ENCODE measurements around the gene DHX35. TPM values are rescaled to one million over a fixed set of nuclear protein-coding genes. Genes with fewer than 3 reads are reported as not detected.

The DHX35 gene
- total RNA-seq, 1 experiment from 2014 or later, result 12.1 TPM

DNA sequence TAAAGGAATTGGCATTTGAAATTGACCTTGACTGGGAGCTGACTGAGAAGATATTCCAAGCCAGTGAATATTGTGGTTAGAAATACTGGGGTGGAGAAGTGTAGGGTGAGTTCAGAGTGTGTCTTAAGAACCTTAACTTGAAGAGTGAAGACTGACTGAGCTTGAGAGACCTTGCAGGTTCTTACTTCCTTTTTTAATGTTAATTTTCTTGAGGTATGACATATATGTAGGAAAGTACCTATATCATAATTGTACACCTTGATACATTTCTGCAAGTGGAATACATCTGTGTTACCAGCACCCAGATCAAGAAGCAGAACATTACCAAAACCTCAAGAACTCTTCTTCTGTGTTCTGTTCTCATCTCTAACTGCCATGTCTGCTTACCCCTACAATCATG, 11.0 kb downstream of the DHX35 start:
- no peak overlapping the region for H2AFZ ChIP-seq
- no peaks in the 10 kb centered on the region for H3K9me3 ChIP-seq (ENCODE audit: insufficient read depth, low read depth)
- H3K36me3 ChIP-seq (ENCODE audit: low read depth), result peaks cover 30% of the 10 kb centered on the region
- H4K20me1 ChIP-seq (ENCODE audit: insufficient read depth), result peaks cover 7% of the 10 kb centered on the region; the same call in 1 of the 2 replicates
- no peak overlapping the region for H3K4me2 ChIP-seq
- no peaks in the 10 kb centered on the region; the same call in none of the 2 replicates for H3K79me2 ChIP-seq (ENCODE audit: low read depth)
- TF ChIP-seq, protein P1, sequence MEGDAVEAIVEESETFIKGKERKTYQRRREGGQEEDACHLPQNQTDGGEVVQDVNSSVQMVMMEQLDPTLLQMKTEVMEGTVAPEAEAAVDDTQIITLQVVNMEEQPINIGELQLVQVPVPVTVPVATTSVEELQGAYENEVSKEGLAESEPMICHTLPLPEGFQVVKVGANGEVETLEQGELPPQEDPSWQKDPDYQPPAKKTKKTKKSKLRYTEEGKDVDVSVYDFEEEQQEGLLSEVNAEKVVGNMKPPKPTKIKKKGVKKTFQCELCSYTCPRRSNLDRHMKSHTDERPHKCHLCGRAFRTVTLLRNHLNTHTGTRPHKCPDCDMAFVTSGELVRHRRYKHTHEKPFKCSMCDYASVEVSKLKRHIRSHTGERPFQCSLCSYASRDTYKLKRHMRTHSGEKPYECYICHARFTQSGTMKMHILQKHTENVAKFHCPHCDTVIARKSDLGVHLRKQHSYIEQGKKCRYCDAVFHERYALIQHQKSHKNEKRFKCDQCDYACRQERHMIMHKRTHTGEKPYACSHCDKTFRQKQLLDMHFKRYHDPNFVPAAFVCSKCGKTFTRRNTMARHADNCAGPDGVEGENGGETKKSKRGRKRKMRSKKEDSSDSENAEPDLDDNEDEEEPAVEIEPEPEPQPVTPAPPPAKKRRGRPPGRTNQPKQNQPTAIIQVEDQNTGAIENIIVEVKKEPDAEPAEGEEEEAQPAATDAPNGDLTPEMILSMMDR (conservative IDR thresholded peaks at IDR 0.05), result no peak
- TF ChIP-seq EZH2 (IDR thresholded peaks at IDR 0.05; ENCODE audit: low read depth), result no peak
- no peak overlapping the region for H3K27ac ChIP-seq
- H3K4me3 ChIP-seq, result no peak overlapping the region
- ChIA-PET POLR2A (ENCODE audit: unreplicated experiment) (no interaction called here), CTCF (no interaction called here)
- H3K4me1 ChIP-seq (replicated peaks; ENCODE audit: insufficient read depth), result peaks cover 8% of the 10 kb centered on the region; the same call in 1 of the 2 replicates
- 0 out of 2 replicates have a peak, but pooled peaks cover 6% of the 10 kb centered on the region for H3F3A ChIP-seq (ENCODE audit: insufficient read depth, low read depth)
- H3K27me3 ChIP-seq (ENCODE audit: insufficient read depth, low read depth), result no peaks in the 10 kb centered on the region
- no peaks in the 10 kb centered on the region for H3K9me2 ChIP-seq (ENCODE audit: insufficient read depth)
- BruUV-seq (replicated peaks), result no TSS peak
- intact Hi-C loops (cut with micrococcal nuclease; ENCODE audit: unreplicated experiment), result no loop called here
- no peak for DNase-seq

DNA sequence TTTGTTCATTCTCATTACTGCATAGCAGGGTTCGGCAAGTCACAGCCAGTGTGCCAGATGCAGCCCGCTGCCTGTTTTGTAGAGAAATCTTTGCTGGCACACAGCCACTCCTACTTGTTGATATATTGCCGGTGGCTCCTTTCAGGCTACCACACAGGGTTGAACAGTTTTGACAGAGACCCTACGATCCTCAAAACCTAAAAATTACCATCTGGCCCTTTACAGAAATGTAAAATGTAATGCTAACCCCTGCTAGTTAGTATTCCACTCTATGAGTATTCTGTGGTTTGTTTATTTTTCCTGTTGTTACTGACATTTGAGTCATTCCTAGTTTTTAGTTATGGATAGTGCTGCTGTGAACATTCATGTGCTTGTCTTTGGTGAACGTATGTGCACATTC, 11.5 kb downstream of the DHX35 start:
- Histone ChIP-seq H3K79me2 (ENCODE audit: low read depth) (no peaks in the 10 kb centered on the region; the same call in 1 of the 2 replicates), H3K9me3 (ENCODE audit: insufficient read depth, low read depth) (no peaks in the 10 kb centered on the region), H3K27ac (no peak overlapping the region), H3F3A (ENCODE audit: insufficient read depth, low read depth) (0 out of 2 replicates have a peak, but pooled peaks cover 6% of the 10 kb centered on the region), H3K36me3 (ENCODE audit: low read depth) (peaks cover 30% of the 10 kb centered on the region), H3K9me2 (ENCODE audit: insufficient read depth) (no peaks in the 10 kb centered on the region), H3K4me2 (no peak overlapping the region), H3K4me1 (replicated peaks; ENCODE audit: insufficient read depth) (peaks cover 8% of the 10 kb centered on the region; the same call in 1 of the 2 replicates), H3K4me3 (no peak overlapping the region), H2AFZ (no peak overlapping the region), H3K27me3 (ENCODE audit: insufficient read depth, low read depth) (no peaks in the 10 kb centered on the region), H4K20me1 (ENCODE audit: insufficient read depth) (peaks cover 7% of the 10 kb centered on the region; the same call in 1 of the 2 replicates)
- BruUV-seq (replicated peaks), result no TSS peak
- intact Hi-C loops (cut with micrococcal nuclease; ENCODE audit: unreplicated experiment), result no loop called here
- no peak for TF ChIP-seq EZH2 (IDR thresholded peaks at IDR 0.05; ENCODE audit: low read depth)
- TF ChIP-seq, protein P1 (conservative IDR thresholded peaks at IDR 0.05), result no peak
- DNase-seq, result no peak
- ChIA-PET POLR2A (ENCODE audit: unreplicated experiment) (no interaction called here), CTCF (no interaction called here)

DNA sequence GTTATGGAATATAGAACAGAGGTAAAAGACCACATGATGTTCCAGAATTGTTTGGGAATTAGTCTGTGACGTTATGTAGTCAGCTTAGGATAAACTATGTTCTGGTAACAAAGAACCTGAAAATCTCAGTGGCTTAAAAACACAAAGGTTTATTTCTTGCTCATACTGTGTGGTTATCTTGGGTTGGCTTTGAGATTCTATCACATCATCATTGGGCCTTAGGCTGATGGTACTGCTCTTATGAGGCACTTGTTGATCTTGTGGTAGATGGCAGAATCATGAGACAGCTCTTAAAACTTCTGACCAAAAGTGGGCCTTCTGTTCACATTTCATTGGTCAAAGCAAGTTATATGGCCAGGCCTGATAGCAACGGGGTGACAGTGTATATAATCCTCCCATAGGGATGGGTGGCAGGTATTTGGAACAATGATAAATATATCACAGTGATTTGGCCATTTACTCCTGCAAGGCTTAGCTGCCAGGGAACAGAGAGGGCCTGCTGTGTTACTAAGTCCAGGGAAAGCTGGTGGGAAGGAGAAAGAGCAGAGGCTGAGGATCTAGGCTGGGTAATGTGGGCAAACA, 13.5 kb downstream of the DHX35 start:
- Histone ChIP-seq H3K36me3 (ENCODE audit: low read depth) (peaks cover 18% of the 10 kb centered on the region; the same call in 1 of the 2 replicates), H3K4me2 (no peak overlapping the region), H3F3A (ENCODE audit: insufficient read depth, low read depth) (no peaks in the 10 kb centered on the region), H3K79me2 (ENCODE audit: low read depth) (peaks cover 1% of the 10 kb centered on the region; the same call in 1 of the 2 replicates), H2AFZ (no peak overlapping the region), H3K9me2 (ENCODE audit: insufficient read depth) (no peaks in the 10 kb centered on the region), H3K27me3 (ENCODE audit: insufficient read depth, low read depth) (no peaks in the 10 kb centered on the region), H3K9me3 (ENCODE audit: insufficient read depth, low read depth) (no peaks in the 10 kb centered on the region), H3K4me3 (no peak overlapping the region), H3K27ac (no peak overlapping the region), H4K20me1 (ENCODE audit: insufficient read depth) (peaks cover 7% of the 10 kb centered on the region; the same call in 1 of the 2 replicates), H3K4me1 (replicated peaks; ENCODE audit: insufficient read depth) (0 out of 2 replicates have a peak, but pooled peaks cover under 1% of the 10 kb centered on the region)
- ChIA-PET POLR2A (ENCODE audit: unreplicated experiment) (no interaction called here), CTCF (no interaction called here)
- no peak for DNase-seq
- TF ChIP-seq, protein P1 (conservative IDR thresholded peaks at IDR 0.05), result no peak
- no peak for TF ChIP-seq EZH2 (IDR thresholded peaks at IDR 0.05; ENCODE audit: low read depth)
- intact Hi-C loops (cut with micrococcal nuclease; ENCODE audit: unreplicated experiment), result no loop called here
- BruUV-seq (replicated peaks), result no TSS peak
